ENCODE measurements around the gene SOWAHD.
"Not testable (repeated sequence)": the region's sequence is repeated elsewhere in the genome, so short reads cannot be mapped to it uniquely, and the experiment has no call there.

The SOWAHD gene, protein sequence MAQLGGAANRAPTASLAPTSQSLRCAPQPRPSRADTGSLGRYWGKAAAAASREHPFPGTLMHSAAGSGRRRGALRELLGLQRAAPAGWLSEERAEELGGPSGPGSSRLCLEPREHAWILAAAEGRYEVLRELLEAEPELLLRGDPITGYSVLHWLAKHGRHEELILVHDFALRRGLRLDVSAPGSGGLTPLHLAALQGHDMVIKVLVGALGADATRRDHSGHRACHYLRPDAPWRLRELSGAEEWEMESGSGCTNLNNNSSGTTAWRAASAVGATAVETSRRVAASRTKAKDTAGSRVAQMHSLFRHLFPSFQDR

DNA sequence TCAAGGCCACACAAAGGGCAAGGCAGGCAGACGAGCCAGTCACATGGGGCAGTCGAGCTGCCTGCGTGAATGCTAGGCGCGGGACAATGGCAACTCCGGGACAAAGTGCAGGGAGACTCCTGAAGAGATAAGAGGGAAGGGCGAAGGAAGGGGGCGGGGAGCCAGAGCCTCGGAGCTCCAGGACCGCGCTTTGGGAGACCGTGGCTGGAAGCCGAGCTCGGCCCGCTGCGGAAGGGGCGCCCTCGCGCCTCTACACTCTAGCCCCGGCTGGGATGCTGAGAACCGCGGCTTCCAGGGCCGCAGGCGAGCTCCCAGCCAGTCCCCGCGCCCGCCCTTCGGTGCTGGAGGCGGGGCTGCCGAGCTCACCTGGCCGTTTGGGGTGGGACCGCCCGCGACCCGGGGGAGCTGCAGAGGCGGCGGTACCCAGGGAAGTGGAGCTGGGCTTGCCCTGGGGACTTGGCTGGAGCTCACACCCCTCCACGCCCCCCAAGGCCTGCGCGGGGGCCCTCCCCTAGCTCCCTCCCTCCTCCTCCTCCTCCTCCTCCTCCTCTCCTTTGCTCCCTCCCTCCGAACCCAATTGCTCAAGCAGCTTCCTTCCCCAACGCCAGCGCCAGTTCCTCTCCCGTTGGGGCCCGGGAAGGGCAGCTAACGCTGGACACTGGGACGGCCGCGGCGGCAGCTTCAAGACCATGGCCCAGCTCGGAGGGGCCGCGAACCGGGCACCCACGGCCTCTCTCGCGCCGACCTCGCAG, at the start of gene SOWAHD:
SOWAHD (plus strand) TSS at position 610 of the 752 bp plus-strand sequence; CDS start at position 690, 80 bp downstream.
- no peak within 1 kb of the TSS for H3K27ac ChIP-seq
- no peak for DNase-seq (ENCODE audit: low read depth, low spot score)

GRCh38 chrX:119708936-119709335, 49.5 kb upstream of the SOWAHD start:
- no peak overlapping the region for H3K27ac ChIP-seq
- DNase-seq (ENCODE audit: low read depth, low spot score) = no peak

DNA sequence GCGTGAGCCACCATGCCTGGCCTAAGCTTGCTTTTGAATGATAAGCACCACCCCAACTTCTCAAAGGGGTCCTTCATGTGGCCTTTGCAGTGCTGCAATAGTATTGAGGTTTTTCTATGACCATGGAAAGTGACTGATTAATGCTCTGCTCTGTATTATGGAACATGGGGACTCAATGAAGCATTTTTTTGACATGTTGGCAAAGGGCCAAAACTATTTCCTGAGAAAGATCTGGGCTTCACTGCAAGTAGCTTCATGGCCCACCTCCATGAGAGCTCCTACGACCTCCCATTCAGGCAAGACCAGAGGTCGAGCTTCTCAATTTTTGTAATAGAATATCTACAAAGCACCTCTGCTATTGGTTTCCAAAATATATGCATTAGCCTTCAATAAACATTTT, 48.8 kb upstream of the SOWAHD start:
- H3K27ac ChIP-seq = no peak overlapping the region
- no peak for DNase-seq (ENCODE audit: low read depth, low spot score)

DNA sequence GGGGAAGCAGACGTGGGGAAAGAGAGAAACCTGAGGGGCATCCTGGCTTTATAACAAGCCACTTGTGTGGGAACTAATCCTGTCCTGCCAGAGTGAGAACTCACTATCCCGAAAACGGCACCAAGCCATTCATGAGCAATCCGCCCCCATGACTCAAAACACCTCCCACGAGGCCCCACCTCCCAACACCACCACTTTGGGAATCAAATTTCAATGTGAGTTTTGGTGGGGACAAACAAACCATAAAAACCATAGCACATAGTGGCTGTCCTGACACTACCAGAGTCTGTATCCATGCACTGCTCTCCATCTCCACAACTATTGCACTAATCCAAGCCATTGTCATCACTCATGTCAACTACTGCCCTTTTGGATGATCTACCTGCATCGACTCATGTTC, 36.9 kb upstream of the SOWAHD start:
- no peak for DNase-seq (ENCODE audit: low read depth, low spot score)
- H3K27ac ChIP-seq = no peak overlapping the region

- no peak overlapping the region for H3K27ac ChIP-seq
- DNase-seq (ENCODE audit: low read depth, low spot score) = no peak
Observed at GRCh38 chrX:119721926-119722325, 36.5 kb upstream of the SOWAHD start.

DNA sequence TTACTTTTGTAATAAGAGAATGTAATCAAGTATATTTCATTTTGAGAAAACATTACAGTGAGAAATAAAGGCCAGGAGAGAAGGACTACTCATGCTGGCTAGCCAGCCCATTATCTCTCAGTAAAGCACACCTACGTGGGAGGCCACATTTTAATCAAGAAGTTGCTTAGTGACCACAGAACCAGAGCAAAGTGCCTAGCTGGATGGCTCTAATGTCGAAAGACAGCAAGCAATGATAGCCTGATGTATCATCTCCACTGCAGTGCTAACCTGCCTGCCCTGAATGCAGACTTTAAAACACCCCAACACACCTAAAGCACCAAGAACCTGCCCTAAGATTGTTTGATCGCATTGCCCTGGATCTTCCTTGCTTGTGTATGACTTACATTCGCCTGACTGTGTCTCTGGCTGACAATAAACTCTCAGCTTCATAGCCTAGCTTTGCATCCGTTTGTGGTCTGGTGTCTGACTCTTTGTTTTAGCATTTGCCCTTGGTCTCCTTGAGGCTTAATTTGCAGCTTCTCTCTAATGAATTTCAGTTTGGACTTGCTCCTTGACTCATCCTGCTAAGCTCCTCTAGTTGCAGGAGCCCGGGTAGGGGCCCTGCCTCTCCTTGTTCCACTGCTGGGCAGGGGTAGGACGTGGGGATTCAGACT, 31.4 kb upstream of the SOWAHD start:
- no peak for DNase-seq (ENCODE audit: low read depth, low spot score)
- H3K27ac ChIP-seq = no peak overlapping the region

DNA sequence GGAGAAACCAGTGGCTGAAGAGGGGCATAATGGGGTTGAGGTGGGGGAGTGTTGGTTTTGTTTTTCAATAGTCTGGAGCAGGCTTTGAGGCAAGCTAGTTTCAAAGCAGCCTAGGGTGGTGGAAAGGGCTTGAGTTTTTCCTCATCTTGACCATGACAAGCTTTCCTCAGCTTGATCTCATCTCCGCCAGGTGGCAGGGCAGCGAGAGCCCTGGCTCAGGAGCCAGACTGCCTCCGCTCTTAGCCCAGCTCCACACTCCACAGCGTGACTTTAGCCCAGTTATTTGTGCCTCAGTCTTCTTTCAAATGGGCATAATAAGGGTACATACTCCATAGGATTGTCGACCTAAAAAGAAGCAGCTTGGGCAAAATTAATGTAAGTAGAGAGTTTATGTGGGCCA, 29.9 kb upstream of the SOWAHD start:
- DNase-seq (ENCODE audit: low read depth, low spot score) = no peak
- no peak overlapping the region for H3K27ac ChIP-seq

DNA sequence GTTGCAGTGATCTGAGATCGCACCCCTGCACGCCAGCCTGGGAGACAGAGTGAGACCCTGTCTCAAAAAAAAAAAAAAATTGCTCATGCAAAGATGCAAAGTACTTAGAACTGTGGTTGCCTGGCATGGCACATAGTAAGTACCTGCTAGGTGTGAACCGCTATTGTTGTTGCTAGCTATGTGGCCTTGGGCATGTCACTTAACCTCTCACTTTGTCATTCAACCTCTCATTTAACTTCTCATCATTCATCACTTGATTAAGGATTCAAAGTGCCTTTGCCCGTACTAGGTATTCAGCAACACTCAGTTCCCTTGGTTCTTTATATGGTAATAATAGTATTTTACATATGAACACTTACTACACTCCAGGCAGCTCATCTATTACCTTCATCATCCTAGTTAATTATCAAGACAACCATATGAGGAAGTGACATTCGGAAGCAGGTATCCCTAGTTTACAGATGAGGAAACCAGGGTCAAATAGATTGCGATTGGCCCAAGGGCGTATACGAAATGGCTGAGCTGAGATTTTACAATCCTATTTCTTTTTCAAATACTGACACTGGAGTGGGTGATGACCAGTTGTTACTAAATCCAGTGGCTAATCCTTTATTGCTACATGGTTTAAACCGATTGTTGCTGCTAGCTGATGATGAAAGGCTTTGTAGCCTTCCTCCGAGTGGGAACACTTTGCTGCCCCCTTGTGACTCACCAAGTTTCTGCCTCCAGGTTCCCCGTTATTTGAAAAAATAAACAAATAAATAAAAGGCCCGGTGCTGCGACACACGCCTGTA, 28.8 kb upstream of the SOWAHD start:
- DNase-seq (ENCODE audit: low read depth, low spot score) = no peak
- H3K27ac ChIP-seq = no peak overlapping the region

GRCh38 chrX:119734897-119735339, 23.5 kb upstream of the SOWAHD start:
- H3K27ac ChIP-seq = no peak overlapping the region
- no peak for DNase-seq (ENCODE audit: low read depth, low spot score)

GRCh38 chrX:119735467-119735866, 22.9 kb upstream of the SOWAHD start:
- no peak overlapping the region for H3K27ac ChIP-seq
- DNase-seq (ENCODE audit: low read depth, low spot score) = no peak

DNA sequence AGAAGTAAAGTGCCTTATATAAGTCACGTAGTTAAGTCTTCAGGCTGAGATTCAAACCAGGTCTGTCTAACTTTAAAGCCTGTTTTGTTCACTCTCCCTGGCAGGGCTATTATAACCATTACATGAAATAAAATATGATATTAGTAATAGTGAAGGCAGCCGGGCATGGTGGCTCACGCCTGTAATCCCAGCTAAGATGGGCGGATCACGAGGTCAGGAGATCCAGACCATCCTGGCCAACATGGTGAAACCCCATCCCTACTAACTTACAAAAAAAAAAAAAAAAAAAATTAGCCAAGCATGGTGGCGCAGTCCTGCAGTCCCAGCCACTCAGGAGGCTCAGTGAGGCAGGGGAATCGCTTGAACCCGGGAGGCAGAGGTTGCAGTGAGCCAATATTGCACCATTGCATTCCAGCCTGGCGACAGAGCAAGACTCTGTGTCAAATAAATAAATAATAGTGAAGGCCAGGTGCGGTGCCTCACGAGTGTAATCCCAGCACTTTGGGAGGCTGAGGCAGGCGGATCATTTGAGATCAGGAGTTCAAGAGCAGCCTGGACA, 22.1 kb upstream of the SOWAHD start:
- DNase-seq (ENCODE audit: low read depth, low spot score) = no peak
- H3K27ac ChIP-seq = no peak overlapping the region

- H3K27ac ChIP-seq = no peak overlapping the region
Observed at GRCh38 chrX:119738742-119739141, 19.6 kb upstream of the SOWAHD start.

DNA sequence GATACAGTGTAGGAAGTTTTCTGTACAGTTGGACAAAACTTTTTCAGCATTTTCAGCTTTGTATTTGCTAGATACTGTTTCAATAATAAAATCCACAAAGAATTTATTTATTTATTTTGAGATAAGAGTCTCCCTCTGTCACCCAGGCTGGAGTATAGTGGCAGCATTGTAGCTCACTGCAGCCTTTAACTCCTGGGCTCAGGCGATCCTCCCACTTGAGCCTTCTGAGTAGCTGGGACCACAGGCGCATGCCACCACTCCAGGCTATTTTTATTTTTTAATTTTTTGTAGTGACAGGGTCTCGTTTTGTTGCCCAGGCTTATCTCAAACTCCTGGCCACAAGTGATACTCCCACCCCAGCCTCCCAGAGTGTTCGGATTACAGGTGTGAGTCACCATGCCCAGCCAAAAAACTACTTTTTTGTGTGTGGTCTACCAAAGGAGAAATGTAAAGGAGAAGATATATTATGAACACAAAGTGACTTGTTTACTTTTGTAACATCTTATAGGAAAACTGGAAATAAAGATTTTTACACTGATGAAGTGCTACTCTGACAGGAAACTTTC, 13.0 kb upstream of the SOWAHD start:
- no peak overlapping the region for H3K27ac ChIP-seq
- no peak for DNase-seq (ENCODE audit: low read depth, low spot score)

More at GRCh38 chrX:119738742-119739141, 19.6 kb upstream of the SOWAHD start:
- no peak for DNase-seq (ENCODE audit: low read depth, low spot score)

DNA sequence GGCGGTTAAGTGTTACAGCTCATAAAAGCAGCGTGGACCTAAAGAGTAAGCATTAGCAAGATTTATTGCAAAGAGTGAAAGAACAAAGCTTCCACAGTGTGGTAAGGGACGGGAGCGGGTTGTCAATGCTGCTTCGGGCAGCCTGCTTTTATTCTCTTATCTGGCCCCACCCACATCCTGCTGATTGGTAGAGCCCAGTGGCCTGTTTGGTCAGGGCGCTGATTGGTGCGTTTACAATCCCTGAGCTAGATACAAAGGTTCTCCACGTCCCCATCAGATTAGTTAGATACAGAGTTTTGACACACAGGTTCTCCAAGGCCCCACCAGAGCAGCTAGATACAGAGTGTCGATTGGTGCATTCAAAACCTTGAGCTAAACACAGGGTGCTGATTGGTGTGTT, 8.3 kb upstream of the SOWAHD start:
- not testable (repeated sequence) for H3K27ac ChIP-seq; DNase-seq (ENCODE audit: low read depth, low spot score)

- not testable (repeated sequence) for DNase-seq (ENCODE audit: low read depth, low spot score)
Observed at GRCh38 chrX:119750751-119751150, 7.6 kb upstream of the SOWAHD start.

DNA sequence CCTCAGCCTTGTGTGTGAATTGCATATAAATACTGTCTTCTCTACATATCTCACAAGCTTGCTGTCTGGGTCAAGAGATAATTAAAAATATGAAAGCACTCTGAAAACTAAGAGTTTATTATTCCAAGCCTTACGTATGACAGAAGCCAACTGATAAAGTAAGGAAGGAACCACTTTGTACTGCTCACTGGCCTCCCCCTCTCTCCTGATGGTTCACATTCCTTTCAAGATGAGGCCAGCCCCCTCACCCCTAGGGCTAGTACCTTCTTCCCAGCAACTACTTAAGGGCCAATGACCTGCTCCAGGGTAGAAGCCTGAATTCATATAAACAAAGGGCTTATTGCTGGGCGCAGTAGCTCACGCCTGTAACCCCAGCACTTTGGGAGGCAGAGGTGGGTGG, 5.4 kb upstream of the SOWAHD start:
- H3K27ac ChIP-seq = no peak overlapping the region
- DNase-seq (ENCODE audit: low read depth, low spot score) = no peak

More at GRCh38 chrX:119750751-119751150, 7.6 kb upstream of the SOWAHD start:
- not testable (repeated sequence) for H3K27ac ChIP-seq

GRCh38 chrX:119753639-119754257, 4.6 kb upstream of the SOWAHD start:
- H3K27ac ChIP-seq = no peak overlapping the region

GRCh38 chrX:119755981-119756533, 2.3 kb upstream of the SOWAHD start:
- DNase-seq (ENCODE audit: low read depth, low spot score) = no peak
- no peak overlapping the region for H3K27ac ChIP-seq

More at GRCh38 chrX:119753639-119754257, 4.6 kb upstream of the SOWAHD start:
- no peak for DNase-seq (ENCODE audit: low read depth, low spot score)

Data from epithelial cell of prostate (primary cell).